GM12878 (cell line): ENCODE data around the gene WDR76.

ENCODE experiments used
- CTCF ChIP-seq, 3 experiments: IDR thresholded peaks in 2 of 3; conservative IDR thresholded peaks in 1 of 3; 2 replicates each; pipeline ENCODE4 v1.5.1; 2011; ENCODE audit warnings: low read depth in 3 of 3, low read length in 3 of 3, mild to moderate bottlenecking in 3 of 3, control low read depth in 2 of 3, moderate library complexity in 2 of 3, inconsistent platforms in 1 of 3, mixed read lengths in 1 of 3; ENCODE audit not compliant: control insufficient read depth in 2 of 3, insufficient read depth in 1 of 3; ENCODE audit errors: extremely low read depth in 1 of 3
- JUNB ChIP-seq: IDR thresholded peaks from 2 replicates; pipeline ENCODE4 v1.6.1; 2016; ENCODE audit warnings: antibody characterized with exemption, mild to moderate bottlenecking
- MLLT1 ChIP-seq: fragments of 450-650 bp; IDR thresholded peaks from 2 replicates; pipeline ENCODE4 v1.6.1; 2016; ENCODE audit warnings: mild to moderate bottlenecking
- NFYA ChIP-seq: IDR thresholded peaks from 2 replicates; pipeline ENCODE4 v1.6.1; 2011; ENCODE audit warnings: low read depth, mild to moderate bottlenecking, low read length, improper control_type of control experiment, borderline replicate concordance
- POLR2AphosphoS5 ChIP-seq: IDR thresholded peaks from 2 replicates; pipeline ENCODE4 v1.6.1; 2011; ENCODE audit warnings: mild to moderate bottlenecking, low read length, inconsistent platforms
- RFX5 ChIP-seq: IDR thresholded peaks from 2 replicates; pipeline ENCODE4 v1.6.1; 2011; ENCODE audit warnings: low read depth, low read length, improper control_type of control experiment
- ZBTB40 ChIP-seq: fragments of 450-650 bp; IDR thresholded peaks from 2 replicates; pipeline ENCODE4 v1.6.1; 2016; ENCODE audit warnings: mild to moderate bottlenecking, moderate library complexity, borderline replicate concordance

GRCh38 chr15:43800286-43801141, 26.3 kb upstream of the WDR76 start, which contains the start of gene HYPK:
- 0 out of 2 replicates have a peak, but pooled peaks have one; percentile 29 for TF ChIP-seq RFX5
- peak; percentile 88 for TF ChIP-seq ZBTB40
- TF ChIP-seq POLR2AphosphoS5: peak; percentile 93
- no peak for TF ChIP-seq NFYA
- TF ChIP-seq MLLT1: peak; percentile 84
- TF ChIP-seq CTCF (IDR thresholded peaks at IDR 0.05 in 2 of 3, conservative IDR thresholded peaks at IDR 0.05 in 1 of 3; ENCODE audit: control insufficient read depth in 2 of 3, extremely low read depth in 1 of 3, insufficient read depth in 1 of 3, low read depth in 3 of 3, low read length in 3 of 3): no peak
- TF ChIP-seq JUNB: no peak
